ENCODE data around the gene RAB9A. TPM values are rescaled to one million over a fixed set of nuclear protein-coding genes. Genes with fewer than 3 reads are reported as not detected.
"Not testable (repeated sequence)": the region's sequence is repeated elsewhere in the genome, so short reads cannot be mapped to it uniquely, and the experiment has no call there.

Gene RAB9A
- 10 to 100 TPM; 27.6 to 31.6 (median 28.9) TPM for polyA plus RNA-seq (ENCODE audit: insufficient read length in 3 of 3)

GRCh38 chrX:13688958-13689740 is at the start of gene RAB9A:
RAB9A (plus strand) TSS chrX:13689128; CDS start chrX:13708747, 19,619 bp downstream.
- peak; percentile 25 to 55 (median 42) for DNase-seq (ENCODE audit: low read depth in 3 of 3, low spot score in 2 of 3)

- DNase-seq (ENCODE audit: low read depth in 3 of 3, low spot score in 2 of 3) = not testable (repeated sequence)
Observed at GRCh38 chrX:13641684-13642083, 47.2 kb upstream of the RAB9A start.

GRCh38 chrX:13645464-13646153 is 43.3 kb upstream of the RAB9A start:
- no peak for DNase-seq (ENCODE audit: low read depth in 3 of 3, low spot score in 2 of 3)

- no peak for DNase-seq (ENCODE audit: low read depth in 3 of 3, low spot score in 2 of 3)
Observed at GRCh38 chrX:13646154-13646549, 42.8 kb upstream of the RAB9A start.

GRCh38 chrX:13647709-13648212 is 41.2 kb upstream of the RAB9A start:
- no peak for DNase-seq (ENCODE audit: low read depth in 3 of 3, low spot score in 2 of 3)

- not testable (repeated sequence) for DNase-seq (ENCODE audit: low read depth in 3 of 3, low spot score in 2 of 3)
Observed at GRCh38 chrX:13648336-13648735, 40.6 kb upstream of the RAB9A start.

GRCh38 chrX:13649838-13650237 is 39.1 kb upstream of the RAB9A start:
- DNase-seq (ENCODE audit: low read depth in 3 of 3, low spot score in 2 of 3) = no peak

GRCh38 chrX:13650318-13650717 is 38.6 kb upstream of the RAB9A start:
- DNase-seq (ENCODE audit: low read depth in 3 of 3, low spot score in 2 of 3) = no peak

- no peak for DNase-seq (ENCODE audit: low read depth in 3 of 3, low spot score in 2 of 3)
Observed at GRCh38 chrX:13651150-13651549, 37.8 kb upstream of the RAB9A start.

GRCh38 chrX:13652287-13652793 is 36.6 kb upstream of the RAB9A start:
- no peak for DNase-seq (ENCODE audit: low read depth in 3 of 3, low spot score in 2 of 3)

- peak in 1 of 3 donors; percentile 85 for DNase-seq (ENCODE audit: low read depth in 3 of 3, low spot score in 2 of 3)
Observed at GRCh38 chrX:13652850-13653693, 35.9 kb upstream of the RAB9A start, which contains the start of gene TCEANC. TCEANC (plus strand) TSS chrX:13653141; CDS start chrX:13662509, 9,368 bp downstream.

- DNase-seq (ENCODE audit: low read depth in 3 of 3, low spot score in 2 of 3) = no peak
Observed at GRCh38 chrX:13654116-13654515, 34.8 kb upstream of the RAB9A start.

GRCh38 chrX:13655674-13656073 is 33.3 kb upstream of the RAB9A start:
- DNase-seq (ENCODE audit: low read depth in 3 of 3, low spot score in 2 of 3) = no peak

- DNase-seq (ENCODE audit: low read depth in 3 of 3, low spot score in 2 of 3) = no peak
Observed at GRCh38 chrX:13658602-13659001, 30.3 kb upstream of the RAB9A start.

- no peak for DNase-seq (ENCODE audit: low read depth in 3 of 3, low spot score in 2 of 3)
Observed at GRCh38 chrX:13659063-13659462, 29.9 kb upstream of the RAB9A start.

- DNase-seq (ENCODE audit: low read depth in 3 of 3, low spot score in 2 of 3) = no peak
Observed at GRCh38 chrX:13661735-13662288, 27.1 kb upstream of the RAB9A start.

- no peak for DNase-seq (ENCODE audit: low read depth in 3 of 3, low spot score in 2 of 3)
Observed at GRCh38 chrX:13662355-13662791, 26.6 kb upstream of the RAB9A start.

GRCh38 chrX:13664020-13664419 is 24.9 kb upstream of the RAB9A start:
- no peak for DNase-seq (ENCODE audit: low read depth in 3 of 3, low spot score in 2 of 3)

GRCh38 chrX:13666836-13667235 is 22.1 kb upstream of the RAB9A start:
- DNase-seq (ENCODE audit: low read depth in 3 of 3, low spot score in 2 of 3) = no peak

- no peak for DNase-seq (ENCODE audit: low read depth in 3 of 3, low spot score in 2 of 3)
Observed at GRCh38 chrX:13667919-13668318, 21.0 kb upstream of the RAB9A start.
